HepG2 (cell line): ENCODE measurements around the gene TTBK1. TPM values are rescaled to one million over a fixed set of nuclear protein-coding genes. Genes with fewer than 3 reads are reported as not detected.

ENCODE experiments used
- FOXA3 ChIP-seq: IDR thresholded peaks from 2 replicates; pipeline ENCODE4 v1.6.1; 2016; ENCODE audit warnings: missing genetic modification reagents, missing compliant biosample characterization
- KLF12 ChIP-seq: sonication (generic); formaldehyde crosslinking; IDR thresholded peaks from 2 replicates; pipeline ENCODE4 v1.4.0; 2020; ENCODE audit warnings: missing genetic modification reagents, borderline replicate concordance
- NCOR1 ChIP-seq: fragments of 200-600 bp; sonication (generic); IDR thresholded peaks from 2 replicates; pipeline ENCODE4 v1.7.0; 2017; ENCODE audit warnings: antibody characterized with exemption, low read length, borderline replicate concordance
- RBM39 ChIP-seq: fragments of 200-400 bp; formaldehyde crosslinking; IDR thresholded peaks from one replicate; pipeline ENCODE4 v1.6.1; 2018; ENCODE audit warnings: antibody characterized with exemption, mild to moderate bottlenecking, low read depth, low read length; ENCODE audit not compliant: poor library complexity, severe bottlenecking
- SMAD9 ChIP-seq: sonication (generic); formaldehyde crosslinking; IDR thresholded peaks from 2 replicates; pipeline ENCODE4 v1.5.1; 2020; ENCODE audit warnings: mild to moderate bottlenecking, missing genetic modification reagents
- SRSF9 ChIP-seq: fragments of 200-400 bp; formaldehyde crosslinking; IDR thresholded peaks from 2 replicates; pipeline ENCODE4 v1.6.1; 2018; ENCODE audit warnings: borderline replicate concordance, mild to moderate bottlenecking, low read depth, low read length; ENCODE audit not compliant: insufficient read depth, poor library complexity, severe bottlenecking
- ZBTB21 ChIP-seq: sonication (generic); formaldehyde crosslinking; IDR thresholded peaks from 2 replicates; pipeline ENCODE4 v1.4.0; 2020; ENCODE audit warnings: missing genetic modification reagents
- ZNF329 ChIP-seq: sonication (generic); formaldehyde crosslinking; IDR thresholded peaks from 2 replicates; pipeline ENCODE4 v1.9.0; 2021; ENCODE audit warnings: low read depth, mild to moderate bottlenecking, missing genetic modification reagents
- ZNF451 ChIP-seq: sonication (generic); formaldehyde crosslinking; IDR thresholded peaks from 2 replicates; pipeline ENCODE4 v1.5.0; 2020; ENCODE audit warnings: mild to moderate bottlenecking, missing genetic modification reagents
- ZNF703 ChIP-seq: sonication (generic); formaldehyde crosslinking; IDR thresholded peaks from 2 replicates; pipeline ENCODE4 v1.5.1; 2020; ENCODE audit warnings: missing genetic modification reagents, mild to moderate bottlenecking, moderate library complexity, borderline replicate concordance
- polyA plus RNA-seq, 8 experiments: library from polyadenylated mRNA; depleted of rRNA in 3 of 8; stranded (reverse) in 7 of 8; unstranded in 1 of 8; fragments of >200 nt; fragmentation: Illumina TruSeq in 4 of 8; extraction: Trizol in 4 of 8; gene quantifications; 2 replicates each; pipeline versions ENCODE4 v1.2.1 to v1.2.3, GENCODE V29; 2011 to 2016; ENCODE audit warnings: low read depth in 4 of 8, missing spikeins in 1 of 8, mixed read lengths in 1 of 8; ENCODE audit not compliant: insufficient read depth in 1 of 8
- total RNA-seq, 5 experiments: library from RNA; depleted of rRNA; stranded (reverse); fragments of >200 nt; fragmentation: Illumina TruSeq; extraction: Trizol; gene quantifications; 2 replicates each; pipeline ENCODE4 v1.2.3, GENCODE V29; 2016; ENCODE audit warnings: low read depth in 1 of 5
- TF ChIP-seq, protein P1 (sequence below), 2 experiments: sonication (generic) in 1 of 2; formaldehyde crosslinking in 1 of 2; IDR thresholded peaks; 2 replicates each; pipeline versions ENCODE4 v1.4.0 to v1.6.1; 2018 to 2020; ENCODE audit warnings: missing genetic modification reagents in 2 of 2, borderline replicate concordance in 1 of 2, low read depth in 1 of 2, mild to moderate bottlenecking in 1 of 2, missing biosample characterization in 1 of 2
- TF ChIP-seq, protein P2 (sequence below): IDR thresholded peaks from 2 replicates; pipeline ENCODE4 v1.6.1; 2016
- TF ChIP-seq, protein P3 (sequence below): sonication (generic); formaldehyde crosslinking; IDR thresholded peaks from 2 replicates; pipeline ENCODE4 v1.8.0; 2022; ENCODE audit warnings: mild to moderate bottlenecking, missing genetic modification reagents, borderline replicate concordance
- TF ChIP-seq, protein P4 (sequence below): sonication (generic); formaldehyde crosslinking; IDR thresholded peaks from 2 replicates; pipeline ENCODE4 v1.4.0; 2020; ENCODE audit warnings: missing genetic modification reagents

The TTBK1 gene
- total and polyA plus RNA-seq, 2 of the 13 experiments (the other 11 are each of a cell fraction or from before 2014, with no cell fraction given): 0.24 to 0.33 TPM

DNA sequence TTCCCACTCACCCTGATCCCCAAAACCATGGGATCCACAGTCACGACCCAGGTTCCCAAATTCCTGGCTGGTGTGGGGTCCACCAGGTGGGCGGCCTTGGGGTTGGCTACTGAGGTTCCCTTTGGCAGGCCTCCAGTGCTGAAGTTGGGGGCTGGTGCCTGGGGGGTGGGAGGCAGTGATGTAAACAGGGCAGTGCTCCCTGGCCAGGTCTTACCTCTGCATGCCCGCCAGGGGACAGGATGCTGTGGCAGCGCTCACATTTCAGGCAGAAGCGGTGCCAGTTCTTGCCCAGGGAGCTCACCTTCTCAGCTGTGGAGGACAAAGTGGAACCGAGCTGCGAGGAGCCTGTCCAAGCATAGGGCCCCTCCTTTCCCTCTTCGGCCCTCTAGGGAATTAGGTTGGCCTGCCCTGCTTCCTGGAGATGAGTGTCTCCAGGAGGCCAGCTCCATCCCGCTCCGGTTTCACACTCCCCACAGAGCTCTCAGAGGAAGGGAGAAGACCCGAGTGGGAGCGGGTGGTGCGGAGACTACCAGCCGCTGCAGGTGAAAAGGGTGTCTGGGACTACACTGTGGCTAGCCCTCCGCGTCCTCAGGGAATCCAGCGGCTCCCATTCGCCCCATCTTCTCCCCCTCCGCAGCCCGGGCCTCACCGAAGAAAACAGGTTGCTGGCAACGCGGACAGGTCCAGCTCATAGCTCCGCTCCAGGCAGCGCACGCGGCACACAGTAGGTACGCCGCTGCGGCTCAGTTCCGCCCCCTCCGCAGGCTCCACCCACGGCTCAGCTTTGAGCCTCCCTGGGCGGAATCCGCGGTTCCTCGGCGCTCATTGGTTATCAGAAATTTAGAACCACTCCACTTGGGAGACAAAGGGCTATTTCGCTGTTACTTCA is 65.1 kb downstream of the TTBK1 start, which contains the start of gene CRIP3 (continued):
- no peak for TF ChIP-seq SRSF9
- peak; percentile 54 for TF ChIP-seq RBM39
- no peak for TF ChIP-seq NCOR1
- no peak for TF ChIP-seq SMAD9
- TF ChIP-seq, protein P1, sequence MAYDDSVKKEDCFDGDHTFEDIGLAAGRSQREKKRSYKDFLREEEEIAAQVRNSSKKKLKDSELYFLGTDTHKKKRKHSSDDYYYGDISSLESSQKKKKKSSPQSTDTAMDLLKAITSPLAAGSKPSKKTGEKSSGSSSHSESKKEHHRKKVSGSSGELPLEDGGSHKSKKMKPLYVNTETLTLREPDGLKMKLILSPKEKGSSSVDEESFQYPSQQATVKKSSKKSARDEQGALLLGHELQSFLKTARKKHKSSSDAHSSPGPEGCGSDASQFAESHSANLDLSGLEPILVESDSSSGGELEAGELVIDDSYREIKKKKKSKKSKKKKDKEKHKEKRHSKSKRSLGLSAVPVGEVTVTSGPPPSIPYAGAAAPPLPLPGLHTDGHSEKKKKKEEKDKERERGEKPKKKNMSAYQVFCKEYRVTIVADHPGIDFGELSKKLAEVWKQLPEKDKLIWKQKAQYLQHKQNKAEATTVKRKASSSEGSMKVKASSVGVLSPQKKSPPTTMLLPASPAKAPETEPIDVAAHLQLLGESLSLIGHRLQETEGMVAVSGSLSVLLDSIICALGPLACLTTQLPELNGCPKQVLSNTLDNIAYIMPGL (CRISPR knock-in tag; IDR thresholded peaks at IDR 0.05; ENCODE audit: borderline replicate concordance in 1 of 2, low read depth in 1 of 2): peak in 1 of 2 experiments; percentile 31; a peak in 2 of 4 replicates
- TF ChIP-seq, protein P2, sequence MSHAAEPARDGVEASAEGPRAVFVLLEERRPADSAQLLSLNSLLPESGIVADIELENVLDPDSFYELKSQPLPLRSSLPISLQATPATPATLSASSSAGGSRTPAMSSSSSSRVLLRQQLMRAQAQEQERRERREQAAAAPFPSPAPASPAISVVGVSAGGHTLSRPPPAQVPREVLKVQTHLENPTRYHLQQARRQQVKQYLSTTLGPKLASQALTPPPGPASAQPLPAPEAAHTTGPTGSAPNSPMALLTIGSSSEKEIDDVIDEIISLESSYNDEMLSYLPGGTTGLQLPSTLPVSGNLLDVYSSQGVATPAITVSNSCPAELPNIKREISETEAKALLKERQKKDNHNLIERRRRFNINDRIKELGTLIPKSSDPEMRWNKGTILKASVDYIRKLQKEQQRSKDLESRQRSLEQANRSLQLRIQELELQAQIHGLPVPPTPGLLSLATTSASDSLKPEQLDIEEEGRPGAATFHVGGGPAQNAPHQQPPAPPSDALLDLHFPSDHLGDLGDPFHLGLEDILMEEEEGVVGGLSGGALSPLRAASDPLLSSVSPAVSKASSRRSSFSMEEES (CRISPR knock-in tag): no peak
- TF ChIP-seq, protein P3, sequence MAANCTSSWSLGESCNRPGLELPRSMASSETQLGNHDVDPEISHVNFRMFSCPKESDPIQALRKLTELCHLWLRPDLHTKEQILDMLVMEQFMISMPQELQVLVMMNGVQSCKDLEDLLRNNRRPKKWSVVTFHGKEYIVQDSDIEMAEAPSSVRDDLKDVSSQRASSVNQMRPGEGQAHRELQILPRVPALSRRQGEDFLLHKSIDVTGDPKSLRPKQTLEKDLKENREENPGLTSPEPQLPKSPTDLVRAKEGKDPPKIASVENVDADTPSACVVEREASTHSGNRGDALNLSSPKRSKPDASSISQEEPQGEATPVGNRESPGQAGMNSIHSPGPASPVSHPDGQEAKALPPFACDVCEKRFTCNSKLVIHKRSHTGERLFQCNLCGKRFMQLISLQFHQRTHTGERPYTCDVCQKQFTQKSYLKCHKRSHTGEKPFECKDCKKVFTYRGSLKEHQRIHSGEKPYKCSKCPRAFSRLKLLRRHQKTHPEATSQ (CRISPR knock-in tag): no peak
- TF ChIP-seq, protein P4, sequence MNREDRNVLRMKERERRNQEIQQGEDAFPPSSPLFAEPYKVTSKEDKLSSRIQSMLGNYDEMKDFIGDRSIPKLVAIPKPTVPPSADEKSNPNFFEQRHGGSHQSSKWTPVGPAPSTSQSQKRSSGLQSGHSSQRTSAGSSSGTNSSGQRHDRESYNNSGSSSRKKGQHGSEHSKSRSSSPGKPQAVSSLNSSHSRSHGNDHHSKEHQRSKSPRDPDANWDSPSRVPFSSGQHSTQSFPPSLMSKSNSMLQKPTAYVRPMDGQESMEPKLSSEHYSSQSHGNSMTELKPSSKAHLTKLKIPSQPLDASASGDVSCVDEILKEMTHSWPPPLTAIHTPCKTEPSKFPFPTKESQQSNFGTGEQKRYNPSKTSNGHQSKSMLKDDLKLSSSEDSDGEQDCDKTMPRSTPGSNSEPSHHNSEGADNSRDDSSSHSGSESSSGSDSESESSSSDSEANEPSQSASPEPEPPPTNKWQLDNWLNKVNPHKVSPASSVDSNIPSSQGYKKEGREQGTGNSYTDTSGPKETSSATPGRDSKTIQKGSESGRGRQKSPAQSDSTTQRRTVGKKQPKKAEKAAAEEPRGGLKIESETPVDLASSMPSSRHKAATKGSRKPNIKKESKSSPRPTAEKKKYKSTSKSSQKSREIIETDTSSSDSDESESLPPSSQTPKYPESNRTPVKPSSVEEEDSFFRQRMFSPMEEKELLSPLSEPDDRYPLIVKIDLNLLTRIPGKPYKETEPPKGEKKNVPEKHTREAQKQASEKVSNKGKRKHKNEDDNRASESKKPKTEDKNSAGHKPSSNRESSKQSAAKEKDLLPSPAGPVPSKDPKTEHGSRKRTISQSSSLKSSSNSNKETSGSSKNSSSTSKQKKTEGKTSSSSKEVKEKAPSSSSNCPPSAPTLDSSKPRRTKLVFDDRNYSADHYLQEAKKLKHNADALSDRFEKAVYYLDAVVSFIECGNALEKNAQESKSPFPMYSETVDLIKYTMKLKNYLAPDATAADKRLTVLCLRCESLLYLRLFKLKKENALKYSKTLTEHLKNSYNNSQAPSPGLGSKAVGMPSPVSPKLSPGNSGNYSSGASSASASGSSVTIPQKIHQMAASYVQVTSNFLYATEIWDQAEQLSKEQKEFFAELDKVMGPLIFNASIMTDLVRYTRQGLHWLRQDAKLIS (CRISPR knock-in tag): no peak
- TF ChIP-seq ZNF703 (CRISPR knock-in tag): no peak
- no peak for TF ChIP-seq ZNF451
- no peak for TF ChIP-seq FOXA3 (CRISPR knock-in tag)
- no peak for TF ChIP-seq ZNF329
- no peak for TF ChIP-seq ZBTB21 (CRISPR knock-in tag)
- no peak for TF ChIP-seq KLF12
